AG04449 (cell line): ENCODE measurements around the gene CADPS.

ENCODE experiments used
- CTCF ChIA-PET: fragments of 350-600 bp; formaldehyde crosslinking; extraction: SDS; loops from one replicate; lab custom pipeline; 2021; ENCODE audit warnings: antibody characterized with exemption; lab: Yijun Ruan, JAX
- POLR2A ChIA-PET: fragments of 400-600, 350-600 bp; formaldehyde crosslinking; extraction: SDS; loops from one replicate; lab custom pipeline; 2020; ENCODE audit warnings: antibody characterized with exemption, inconsistent platforms; lab: Yijun Ruan, JAX
- DNase-seq: peaks from one replicate; pipeline ENCODE4 v3.0.0-alpha.2; 2010; ENCODE audit warnings: low read depth, low spot score
- H3K4me3 ChIP-seq: 2 replicates; pipeline ENCODE4 v1.5.1; 2011; ENCODE audit warnings: low read depth, mild to moderate bottlenecking, control low read depth, low read length
- CTCF ChIP-seq: IDR thresholded peaks from one replicate; pipeline ENCODE4 v1.5.1; 2011; ENCODE audit warnings: mild to moderate bottlenecking, moderate library complexity, low read length, control low read depth, inconsistent platforms; ENCODE audit not compliant: insufficient read depth; ENCODE audit errors: missing control alignments

The CADPS gene

GRCh38 chr3:62467966-62468722, 407.1 kb downstream of the CADPS start:
- DNase-seq = no peak
- ChIA-PET POLR2A (no interaction called here), CTCF (no interaction called here)
- H3K4me3 ChIP-seq = no peak overlapping the region
- TF ChIP-seq CTCF = no peak

- CTCF ChIA-PET = no interaction called here
- POLR2A ChIA-PET = no interaction called here
- DNase-seq = no peak
- TF ChIP-seq CTCF = no peak
- no peak overlapping the region for H3K4me3 ChIP-seq
Measured at GRCh38 chr3:62462788-62463187, 412.4 kb downstream of the CADPS start.

GRCh38 chr3:62462104-62462762, 413.0 kb downstream of the CADPS start:
- DNase-seq = no peak
- CTCF ChIA-PET = interaction anchor here (1.4 kb wide), 1 partner anchor 10 kb away, joined by 3 read pairs; no protein-coding TSS in a partner anchor
- no peak for TF ChIP-seq CTCF
- H3K4me3 ChIP-seq = no peak overlapping the region
- POLR2A ChIA-PET = no interaction called here

GRCh38 chr3:62454916-62455315, 420.3 kb downstream of the CADPS start:
- CTCF ChIA-PET = no interaction called here
- TF ChIP-seq CTCF = no peak
- POLR2A ChIA-PET = no interaction called here
- no peak overlapping the region for H3K4me3 ChIP-seq
- DNase-seq = no peak

GRCh38 chr3:62453448-62453847, 421.8 kb downstream of the CADPS start:
- TF ChIP-seq CTCF = no peak
- H3K4me3 ChIP-seq = no peak overlapping the region
- POLR2A ChIA-PET = no interaction called here
- no peak for DNase-seq
- CTCF ChIA-PET = no interaction called here

GRCh38 chr3:62451211-62451887, 423.9 kb downstream of the CADPS start:
- TF ChIP-seq CTCF = no peak
- CTCF ChIA-PET = no interaction called here
- POLR2A ChIA-PET = no interaction called here
- DNase-seq = no peak
- no peak overlapping the region for H3K4me3 ChIP-seq
